CD4-positive, alpha-beta memory T cell (primary cell): ENCODE data around the gene ADAMTS4. TPM values are rescaled to one million over a fixed set of nuclear protein-coding genes. Genes with fewer than 3 reads are reported as not detected.
A peak's percentile ranks its signal among the peaks of the same experiment; 100 is the strongest.

Source experiments
- CTCF ChIA-PET: fragments of 350-600 bp; sonication (Branson Sonifier 250); formaldehyde crosslinking; loops from one replicate; lab custom pipeline; 2021; ENCODE audit warnings: inconsistent platforms; ENCODE audit not compliant: partially characterized antibody; lab: Charles Lee
- POLR2A ChIA-PET: fragments of 350-600 bp; sonication (Branson Sonifier 250); formaldehyde crosslinking; loops from one replicate; lab custom pipeline; 2021; ENCODE audit not compliant: partially characterized antibody; lab: Charles Lee
- DNase-seq, 5 donors: peaks; one replicate each; pipeline versions ENCODE4 v3.0.0 to v3.0.0-alpha.2; 2020 to 2022; ENCODE audit warnings: mixed read lengths in 1 of 5
- H3K27ac ChIP-seq: one replicate; pipeline ENCODE4 v1.7.0; 2013; ENCODE audit warnings: low read depth, low read length
- H3K27me3 ChIP-seq: 2 replicates; pipeline ENCODE4 v1.7.0; 2013; ENCODE audit warnings: mild to moderate bottlenecking, low read length, moderate library complexity; ENCODE audit not compliant: insufficient read depth
- H3K36me3 ChIP-seq: 2 replicates; pipeline ENCODE4 v1.7.0; 2013; ENCODE audit warnings: mild to moderate bottlenecking, low read length, moderate library complexity; ENCODE audit not compliant: insufficient read depth
- H3K4me1 ChIP-seq: 2 replicates; pipeline ENCODE4 v1.7.0; 2013; ENCODE audit warnings: mild to moderate bottlenecking, low read length, moderate library complexity; ENCODE audit not compliant: insufficient read depth
- H3K4me3 ChIP-seq, 2 donors: one replicate each; pipeline ENCODE4 v1.7.0; 2013; ENCODE audit warnings: low read length in 2 of 2, mild to moderate bottlenecking in 1 of 2
- H3K9me3 ChIP-seq, 2 donors: one replicate each; pipeline ENCODE4 v1.7.0; 2013; ENCODE audit warnings: low read length in 2 of 2, control low read depth in 1 of 2; ENCODE audit not compliant: control insufficient read depth in 1 of 2
- H3K27ac Mint-ChIP-seq, 7 donors: one replicate each; pipeline ENCODE4 v1.8.0; 2020 to 2021; ENCODE audit warnings: mixed read lengths in 7 of 7, mild to moderate bottlenecking in 6 of 7, inconsistent platforms in 3 of 7, moderate library complexity in 3 of 7
- H3K27me3 Mint-ChIP-seq, 2 donors: one replicate each; pipeline ENCODE4 v1.8.0; 2020 to 2021; ENCODE audit warnings: mixed read lengths in 2 of 2
- H3K36me3 Mint-ChIP-seq, 2 donors: one replicate each; pipeline ENCODE4 v1.8.0; 2020 to 2021; ENCODE audit warnings: mixed read lengths in 2 of 2, inconsistent platforms in 1 of 2, mild to moderate bottlenecking in 1 of 2
- H3K4me1 Mint-ChIP-seq, 4 donors: one replicate each; pipeline ENCODE4 v1.8.0; 2020 to 2021; ENCODE audit warnings: mixed read lengths in 4 of 4, mild to moderate bottlenecking in 1 of 4
- H3K4me3 Mint-ChIP-seq, 8 donors: one replicate each; pipeline ENCODE4 v1.8.0; 2020 to 2021; ENCODE audit warnings: mixed read lengths in 8 of 8, mild to moderate bottlenecking in 7 of 8, moderate library complexity in 6 of 8, inconsistent platforms in 3 of 8
- H3K9me3 Mint-ChIP-seq, 8 donors: one replicate each; pipeline ENCODE4 v1.8.0; 2020 to 2021; ENCODE audit warnings: mixed read lengths in 8 of 8, mild to moderate bottlenecking in 5 of 8, inconsistent platforms in 3 of 8, moderate library complexity in 1 of 8
- intact Hi-C: fragments of 100-400 bp; cut with micrococcal nuclease; formaldehyde crosslinking; loops from one replicate; pipeline ENCODE4 v1.15.1; 2023
- polyA plus RNA-seq, 2 donors: library from polyadenylated mRNA; unstranded; fragments of 300-500 nt; fragmentation: Illumina TruSeq; gene quantifications; one replicate each; pipeline ENCODE4 v1.2.3, GENCODE V29; 2021
- total RNA-seq, 2 experiments: library from RNA; stranded (reverse); gene quantifications; one replicate each; pipeline ENCODE4 v1.2.3, GENCODE V29; 2021

The ADAMTS4 gene
- total and polyA plus RNA-seq, 4 experiments from 2014 or later = 0.07 to 2.4 (median 1.4) TPM; not detected in 1

- DNase-seq = no peak
- Mint-ChIP-seq H3K36me3 (peaks cover 0 to 3% of the 10 kb centered on the region in 2 donors), H3K27me3 (no peaks in the 10 kb centered on the region), H3K4me3 (no peak overlapping the region), H3K4me1 (peaks cover 13 to 36% (median 26%) of the 10 kb centered on the region in 4 donors), H3K27ac (peak overlapping the region in 1 of 7 donors; percentile 8), H3K9me3 (no peaks in the 10 kb centered on the region)
- Histone ChIP-seq H3K27me3 (no peaks in the 10 kb centered on the region), H3K4me1 (peaks cover 14% of the 10 kb centered on the region), H3K4me3 (no peak overlapping the region), H3K27ac (no peak overlapping the region), H3K36me3 (no peaks in the 10 kb centered on the region), H3K9me3 (no peaks in the 10 kb centered on the region)
- intact Hi-C loops = loop anchor here (10.0 kb wide), 1 partner anchor 525 kb away; the partner anchor contains the start of gene DUSP12
- CTCF ChIA-PET = interaction anchor here (0.6 to 13.2 kb wide), 11 partner anchors 9 to 165 kb away, joined by 3 to 245 read pairs (median 7); partner anchors contain the start of genes ADAMTS4, PPOX and SDHC
- POLR2A ChIA-PET = interaction anchor here (1.2 to 4.3 kb wide), 3 partner anchors 18 to 54 kb away, joined by 4 to 27 read pairs (median 4); partner anchors contain the start of genes NDUFS2 and PPOX
Observed at GRCh38 chr1:161220002-161220401, 21.1 kb upstream of the ADAMTS4 start.

- POLR2A ChIA-PET = interaction anchor here (0.9 to 4.3 kb wide), 4 partner anchors 14 to 54 kb away, joined by 4 to 27 read pairs (median 4); partner anchors contain the start of genes NDUFS2 and PPOX
- H3K4me1 ChIP-seq = peaks cover 13% of the 10 kb centered on the region
- intact Hi-C loops = no loop called here
- no peak overlapping the region for H3K4me3 ChIP-seq
- peaks cover 12 to 37% (median 29%) of the 10 kb centered on the region in 4 donors for H3K4me1 Mint-ChIP-seq
- peaks cover 3 to 9% of the 10 kb centered on the region in 2 donors for H3K36me3 Mint-ChIP-seq
- no peak for DNase-seq
- H3K27ac ChIP-seq = no peak overlapping the region
- H3K4me3 Mint-ChIP-seq = no peak overlapping the region
- H3K27me3 Mint-ChIP-seq = no peaks in the 10 kb centered on the region
- CTCF ChIA-PET = interaction anchor here (0.7 to 13.2 kb wide), 13 partner anchors 9 to 166 kb away, joined by 3 to 245 read pairs (median 4); partner anchors contain the start of genes ADAMTS4, NDUFS2, PPOX and SDHC
- H3K9me3 ChIP-seq = no peaks in the 10 kb centered on the region
- no peaks in the 10 kb centered on the region for H3K9me3 Mint-ChIP-seq
- H3K27me3 ChIP-seq = no peaks in the 10 kb centered on the region
- peak overlapping the region in 3 of 7 donors; percentile 1 to 47 (median 8) for H3K27ac Mint-ChIP-seq
- peaks cover 2% of the 10 kb centered on the region for H3K36me3 ChIP-seq
Observed at GRCh38 chr1:161219078-161219892, 20.4 kb upstream of the ADAMTS4 start.

- peak overlapping the region in 1 of 8 donors; percentile 3 for H3K4me3 Mint-ChIP-seq
- ChIA-PET CTCF (interaction anchor here (1.0 to 13.2 kb wide), 11 partner anchors 8 to 167 kb away, joined by 3 to 245 read pairs (median 4); partner anchors contain the start of genes NDUFS2, PPOX and SDHC), POLR2A (interaction anchor here (0.9 to 4.3 kb wide), 3 partner anchors 13 to 36 kb away, joined by 4 to 27 read pairs (median 4); partner anchors contain the start of gene NDUFS2)
- peaks cover 9 to 37% (median 29%) of the 10 kb centered on the region in 4 donors for H3K4me1 Mint-ChIP-seq
- no peaks in the 10 kb centered on the region for H3K27me3 Mint-ChIP-seq
- peaks cover 11 to 17% of the 10 kb centered on the region in 2 donors for H3K36me3 Mint-ChIP-seq
- DNase-seq = no peak
- Histone ChIP-seq H3K27ac (no peak overlapping the region), H3K4me3 (no peak overlapping the region), H3K27me3 (no peaks in the 10 kb centered on the region), H3K36me3 (peaks cover 10% of the 10 kb centered on the region), H3K4me1 (peaks cover 13% of the 10 kb centered on the region), H3K9me3 (no peaks in the 10 kb centered on the region)
- intact Hi-C loops = no loop called here
- H3K9me3 Mint-ChIP-seq = no peaks in the 10 kb centered on the region
- peak overlapping the region in 6 of 7 donors; percentile 20 to 79 (median 58) for H3K27ac Mint-ChIP-seq
Observed at GRCh38 chr1:161218301-161219077, 19.6 kb upstream of the ADAMTS4 start.

- H3K4me3 Mint-ChIP-seq = no peak overlapping the region
- no peak for DNase-seq
- H3K4me1 Mint-ChIP-seq = peaks cover 9 to 37% (median 29%) of the 10 kb centered on the region in 4 donors
- H3K36me3 ChIP-seq = peaks cover 16% of the 10 kb centered on the region
- POLR2A ChIA-PET = interaction anchor here (0.7 to 4.3 kb wide), 4 partner anchors 8 to 36 kb away, joined by 3 to 27 read pairs (median 4); partner anchors contain the start of genes NDUFS2 and TOMM40L
- H3K27me3 Mint-ChIP-seq = no peaks in the 10 kb centered on the region
- H3K4me1 ChIP-seq = peaks cover 13% of the 10 kb centered on the region
- no peaks in the 10 kb centered on the region for H3K9me3 Mint-ChIP-seq
- H3K27me3 ChIP-seq = no peaks in the 10 kb centered on the region
- no peak overlapping the region for H3K4me3 ChIP-seq
- peaks cover 17 to 23% of the 10 kb centered on the region in 2 donors for H3K36me3 Mint-ChIP-seq
- H3K27ac Mint-ChIP-seq = peak overlapping the region in 3 of 7 donors; percentile 20 to 53 (median 48)
- CTCF ChIA-PET = interaction anchor here (1.1 to 3.2 kb wide), 2 partner anchors 9 to 15 kb away, joined by 4 to 40 read pairs; partner anchors contain the start of gene TOMM40L
- intact Hi-C loops = no loop called here
- H3K9me3 ChIP-seq = no peaks in the 10 kb centered on the region
- no peak overlapping the region for H3K27ac ChIP-seq
Observed at GRCh38 chr1:161217831-161218230, 19.0 kb upstream of the ADAMTS4 start.

- Histone ChIP-seq H3K36me3 (peaks cover 22% of the 10 kb centered on the region), H3K4me1 (peaks cover 13% of the 10 kb centered on the region), H3K27me3 (no peaks in the 10 kb centered on the region), H3K9me3 (no peaks in the 10 kb centered on the region), H3K27ac (no peak overlapping the region), H3K4me3 (no peak overlapping the region)
- no peak overlapping the region for H3K4me3 Mint-ChIP-seq
- H3K9me3 Mint-ChIP-seq = no peaks in the 10 kb centered on the region
- peaks cover 9 to 37% (median 29%) of the 10 kb centered on the region in 4 donors for H3K4me1 Mint-ChIP-seq
- peaks cover 20 to 29% of the 10 kb centered on the region in 2 donors for H3K36me3 Mint-ChIP-seq
- DNase-seq = no peak
- peak overlapping the region in 5 of 7 donors; percentile 4 to 67 (median 12) for H3K27ac Mint-ChIP-seq
- ChIA-PET CTCF (interaction anchor here (1.1 to 3.2 kb wide), 4 partner anchors 10 to 165 kb away, joined by 4 to 40 read pairs (median 6); partner anchors contain the start of gene TOMM40L), POLR2A (interaction anchor here (0.7 to 4.3 kb wide), 3 partner anchors 8 to 51 kb away, joined by 3 to 27 read pairs (median 4); partner anchors contain the start of genes NDUFS2, PPOX and TOMM40L)
- intact Hi-C loops = no loop called here
- no peaks in the 10 kb centered on the region for H3K27me3 Mint-ChIP-seq
Observed at GRCh38 chr1:161216945-161217712, 18.3 kb upstream of the ADAMTS4 start.

GRCh38 chr1:161215076-161215475 is 16.2 kb upstream of the ADAMTS4 start, which contains the start of gene FCER1G:
Gene FCER1G (plus strand): TSS chr1:161215295. CDS start chr1:161215322, 27 bp downstream.
- peak within 1 kb of the TSS in 4 of 7 donors; percentile 3 to 83 (median 40) for H3K27ac Mint-ChIP-seq
- Histone ChIP-seq H3K4me1 (peaks cover 13% of the 10 kb centered on the region), H3K27me3 (no peaks in the 10 kb centered on the region), H3K9me3 (no peaks in the 10 kb centered on the region), H3K27ac (no peak within 1 kb of the TSS), H3K36me3 (peaks cover 42% of the 10 kb centered on the region), H3K4me3 (no peak within 1 kb of the TSS)
- ChIA-PET POLR2A (interaction anchor here (0.7 to 1.4 kb wide), 4 partner anchors 11 to 17 kb away, joined by 3 to 5 read pairs (median 4); partner anchors contain the start of genes ADAMTS4, NDUFS2 and TOMM40L), CTCF (interaction anchor here (2.2 to 3.2 kb wide), 2 partner anchors 12 to 167 kb away, joined by 8 to 40 read pairs; partner anchors contain the start of gene TOMM40L)
- no peaks in the 10 kb centered on the region for H3K27me3 Mint-ChIP-seq
- peaks cover 33 to 48% of the 10 kb centered on the region in 2 donors for H3K36me3 Mint-ChIP-seq
- H3K9me3 Mint-ChIP-seq = no peaks in the 10 kb centered on the region
- peaks cover 10 to 39% (median 30%) of the 10 kb centered on the region in 4 donors for H3K4me1 Mint-ChIP-seq
- no peak for DNase-seq
- intact Hi-C loops = no loop called here
- H3K4me3 Mint-ChIP-seq = no peak within 1 kb of the TSS
